HepG2 (cell line): ENCODE results near the gene LCN2. TPM values are rescaled to one million over a fixed set of nuclear protein-coding genes. Genes with fewer than 3 reads are reported as not detected.
A peak's percentile ranks its signal among the peaks of the same experiment; 100 is the strongest.
"Not testable (repeated sequence)": the region's sequence is repeated elsewhere in the genome, so short reads cannot be mapped to it uniquely, and the experiment has no call there.

Source experiments
- ATAC-seq: fragments of 200-7000 bp; cut with Tn5 transposase; 3 replicates; pipeline ENCODE4 v1.9.1; 2020; ENCODE audit warnings: mild to moderate bottlenecking, moderate library complexity
- BruUV-seq: library from RNA; stranded (reverse); fragments of 400-500 nt; replicated peaks from 2 replicates; lab custom pipeline; 2021; lab: Mats Ljungman, UMichigan
- CTCF ChIA-PET: fragments of 300-600 bp; formaldehyde crosslinking; extraction: SDS; loops from one replicate; lab custom pipeline; 2021; ENCODE audit warnings: low total read pairs, inconsistent platforms, low intra/inter-chr PET ratio; lab: Yijun Ruan, JAX
- POLR2A ChIA-PET: fragments of 350-600 bp; sonication (Branson Sonifier 250); formaldehyde crosslinking; loops from one replicate; lab custom pipeline; 2020; ENCODE audit warnings: antibody characterized with exemption, inconsistent platforms; lab: Yijun Ruan, JAX
- DNase-seq: peaks from one replicate; pipeline ENCODE4 v3.0.0-alpha.2; 2015; ENCODE audit warnings: low spot score
- FAIRE-seq: peaks from 3 replicates; lab custom pipeline; 2011; peaks lifted over from hg19 to GRCh38; lab: Jason Lieb, UNC
- H2AFZ ChIP-seq: one replicate; pipeline ENCODE4 v1.6.1; 2011; ENCODE audit warnings: low read length, inconsistent platforms
- H3K27ac ChIP-seq: fragments of 300-600 bp; 3 replicates; pipeline ENCODE4 v1.8.0; 2011; ENCODE audit warnings: mixed run types, mild to moderate bottlenecking, mixed read lengths, low read length, inconsistent platforms; ENCODE audit not compliant: insufficient read depth; ENCODE audit errors: extremely low read length
- H3K27me3 ChIP-seq, 2 experiments: fragments of 200-600 bp in 1 of 2; 2 replicates in 1 of 2; 3 replicates in 1 of 2; pipeline versions ENCODE4 v1.6.0 to v1.8.0; 2011; ENCODE audit warnings: low read length in 2 of 2, mild to moderate bottlenecking in 2 of 2, moderate library complexity in 2 of 2, inconsistent platforms in 1 of 2; ENCODE audit not compliant: insufficient read depth in 2 of 2, control insufficient read depth in 1 of 2
- H3K36me3 ChIP-seq, 2 experiments: fragments of 200-600 bp in 1 of 2; replicated peaks in 1 of 2; 2 replicates in 1 of 2; 3 replicates in 1 of 2; pipeline versions ENCODE4 v1.5.1 to v1.8.0; 2011; ENCODE audit warnings: low read length in 2 of 2, inconsistent platforms in 1 of 2; ENCODE audit not compliant: insufficient read depth in 2 of 2, control insufficient read depth in 1 of 2
- H3K4me1 ChIP-seq: 2 replicates; pipeline ENCODE4 v1.5.1; 2012; ENCODE audit warnings: low read length, inconsistent platforms; ENCODE audit not compliant: insufficient read depth
- H3K4me2 ChIP-seq: 2 replicates; pipeline ENCODE4 v1.6.0; 2011; ENCODE audit warnings: low read depth, low read length, inconsistent platforms
- H3K4me3 ChIP-seq, 3 experiments: fragments of 200-600 bp in 1 of 3; sonication (generic), shearing (Covaris generic) in 1 of 3; replicated peaks in 1 of 3; 2 replicates each; pipeline ENCODE4 v1.5.1; 2011 to 2016; ENCODE audit warnings: low read length in 3 of 3, inconsistent platforms in 2 of 3, low read depth in 2 of 3, mild to moderate bottlenecking in 2 of 3, control low read depth in 1 of 3, mixed read lengths in 1 of 3; ENCODE audit not compliant: insufficient read depth in 1 of 3
- H3K79me2 ChIP-seq: one replicate; pipeline ENCODE4 v1.6.1; 2011; ENCODE audit warnings: low read length, inconsistent platforms; ENCODE audit not compliant: insufficient read depth
- H3K9ac ChIP-seq: 2 replicates; pipeline ENCODE4 v1.6.0; 2011; ENCODE audit warnings: mild to moderate bottlenecking, low read depth, low read length, inconsistent platforms; ENCODE audit not compliant: insufficient read depth
- H3K9me3 ChIP-seq: 2 replicates; pipeline ENCODE4 v1.5.1; 2012; ENCODE audit warnings: mild to moderate bottlenecking, low read length
- H4K20me1 ChIP-seq: 2 replicates; pipeline ENCODE4 v1.6.0; 2011; ENCODE audit warnings: inconsistent platforms, mild to moderate bottlenecking, low read length, moderate library complexity; ENCODE audit not compliant: insufficient read depth
- CTCF ChIP-seq: sonication (generic); formaldehyde crosslinking; IDR thresholded peaks from 2 replicates; pipeline ENCODE4 v1.5.0; 2020; ENCODE audit warnings: mild to moderate bottlenecking, missing genetic modification reagents, moderate library complexity
- GABPA ChIP-seq, 2 experiments: IDR thresholded peaks; 2 replicates each; pipeline ENCODE4 v1.6.1; 2011 to 2016; ENCODE audit warnings: low read depth in 2 of 2, low read length in 1 of 2, missing biosample characterization in 1 of 2, missing genetic modification characterization in 1 of 2
- HDAC1 ChIP-seq: sonication (generic); formaldehyde crosslinking; IDR thresholded peaks from 2 replicates; pipeline ENCODE4 v1.5.1; 2020; ENCODE audit warnings: mild to moderate bottlenecking, missing genetic modification reagents
- HNRNPH1 ChIP-seq: fragments of 200-400 bp; formaldehyde crosslinking; optimal IDR thresholded peaks from 2 replicates; pipeline ENCODE3; 2017; ENCODE audit warnings: mild to moderate bottlenecking, low read depth, low read length
- SRSF1 ChIP-seq: fragments of 200-400 bp; formaldehyde crosslinking; optimal IDR thresholded peaks from 2 replicates; pipeline ENCODE3; 2017; ENCODE audit warnings: mild to moderate bottlenecking, low read depth, low read length, moderate library complexity
- THAP8 ChIP-seq: sonication (generic); formaldehyde crosslinking; IDR thresholded peaks from 2 replicates; pipeline ENCODE4 v1.5.1; 2020; ENCODE audit warnings: missing genetic modification reagents, mild to moderate bottlenecking, borderline replicate concordance
- ZMYM3 ChIP-seq: sonication (generic); formaldehyde crosslinking; IDR thresholded peaks from 2 replicates; pipeline ENCODE4 v1.5.1; 2020; ENCODE audit warnings: mild to moderate bottlenecking, missing genetic modification reagents
- ZNF607 ChIP-seq: sonication (generic); formaldehyde crosslinking; IDR thresholded peaks from 2 replicates; pipeline ENCODE4 v1.5.1; 2020; ENCODE audit warnings: missing genetic modification reagents, mild to moderate bottlenecking, borderline replicate concordance
- WGBS: methylation state at CpG from one replicate; pipeline ENCODE4 v1.1.6; 2017; ENCODE audit warnings: low lambda C conversion rate; 5-methylcytosine and 5-hydroxymethylcytosine counted together
- in situ Hi-C: cut with HindIII; loops from 2 replicates; pipeline ENCODE4 v1.10.0; 2017; ENCODE audit warnings: low pct_unique_long_range_greater_than_20kb; ENCODE audit not compliant: extremely low pct_ligation_motif_present
- intact Hi-C: fragments of 100-400 bp; cut with micrococcal nuclease; formaldehyde crosslinking; loops from one replicate; pipeline ENCODE4 v1.10.0; 2022; ENCODE audit not compliant: unreplicated experiment
- polyA plus RNA-seq, 8 experiments: library from polyadenylated mRNA; depleted of rRNA in 3 of 8; stranded (reverse) in 7 of 8; unstranded in 1 of 8; fragments of >200 nt; fragmentation: Illumina TruSeq in 4 of 8; extraction: Trizol in 4 of 8; gene quantifications; 2 replicates each; pipeline versions ENCODE4 v1.2.1 to v1.2.3, GENCODE V29; 2011 to 2016; ENCODE audit warnings: low read depth in 4 of 8, missing spikeins in 1 of 8, mixed read lengths in 1 of 8; ENCODE audit not compliant: insufficient read depth in 1 of 8
- total RNA-seq, 5 experiments: library from RNA; depleted of rRNA; stranded (reverse); fragments of >200 nt; fragmentation: Illumina TruSeq; extraction: Trizol; gene quantifications; 2 replicates each; pipeline ENCODE4 v1.2.3, GENCODE V29; 2016; ENCODE audit warnings: low read depth in 1 of 5

LCN2 gene
- total and polyA plus RNA-seq, 2 of the 13 experiments (the other 11 are each of a cell fraction or from before 2014, with no cell fraction given): 0.38 to 1.4 TPM

- intact Hi-C loops: loop anchor here (10.0 kb wide), 1 partner anchor 167 kb away; no protein-coding TSS in a partner anchor
- CTCF ChIA-PET, H3K79me2 ChIP-seq, FAIRE-seq, POLR2A ChIA-PET, ATAC-seq, H3K9ac ChIP-seq, H3K4me3 ChIP-seq, H2AFZ ChIP-seq, H3K9me3 ChIP-seq, DNase-seq, H3K27ac ChIP-seq, H3K4me2 ChIP-seq, BruUV-seq, in situ Hi-C loops, H4K20me1 ChIP-seq, H3K27me3 ChIP-seq: not testable (repeated sequence)
- peaks cover 7 to 20% of the 10 kb centered on the region in 2 experiments for H3K36me3 ChIP-seq
- 88% methylated on average over 12 of the region's 12 CpGs for WGBS
- peaks cover 80% of the 10 kb centered on the region for H3K4me1 ChIP-seq
Observed at GRCh38 chr9:128111726-128112125, 37.5 kb upstream of the LCN2 start.

- ChIA-PET CTCF (no interaction called here), POLR2A (interaction anchor here (1.1 to 4.8 kb wide), 3 partner anchors 10 to 41 kb away, joined by 3 to 40 read pairs (median 3); no protein-coding TSS in a partner anchor)
- no peak overlapping the region for H2AFZ ChIP-seq
- H3K4me3 ChIP-seq: no peak overlapping the region
- no peak for FAIRE-seq
- no TSS peak for BruUV-seq
- H3K4me2 ChIP-seq: no peak overlapping the region
- intact Hi-C loops: loop anchor here (10.0 kb wide), 1 partner anchor 169 kb away; no protein-coding TSS in a partner anchor
- H4K20me1 ChIP-seq: no peaks in the 10 kb centered on the region
- no peaks in the 10 kb centered on the region for H3K9me3 ChIP-seq
- DNase-seq: no peak
- TF ChIP-seq CTCF (CRISPR knock-in tag) (0 out of 2 replicates have a peak, but pooled peaks have one; percentile 3), HDAC1 (CRISPR knock-in tag) (peak; percentile 32; the same call in 1 of the 2 replicates), GABPA (IDR thresholded peaks at IDR 0.05; ENCODE audit: low read depth, low read length) (no peak), GABPA (CRISPR knock-in tag; IDR thresholded peaks at IDR 0.05; ENCODE audit: low read depth) (no peak), ZMYM3 (CRISPR knock-in tag) (peak; percentile 23; the same call in 1 of the 2 replicates), ZNF607 (no peak), HNRNPH1 (no peak), THAP8 (CRISPR knock-in tag) (0 out of 2 replicates have a peak, but pooled peaks have one; percentile 57), SRSF1 (no peak)
- in situ Hi-C loops: no loop called here
- peaks cover 0 to under 1% of the 10 kb centered on the region in 2 experiments; a peak in 2 of 5 replicates for H3K36me3 ChIP-seq
- WGBS: 94% methylated on average over 11 of the region's 12 CpGs
- no peaks in the 10 kb centered on the region for H3K79me2 ChIP-seq
- no peaks in the 10 kb centered on the region for H3K27me3 ChIP-seq
- 0 out of 2 replicates have a peak overlapping the region, but pooled peaks have one; percentile 27 for H3K9ac ChIP-seq
- ATAC-seq: no peak
- H3K4me1 ChIP-seq: peaks cover 81% of the 10 kb centered on the region
- peak overlapping the region; percentile 88 for H3K27ac ChIP-seq
Observed at GRCh38 chr9:128113526-128114325, 35.5 kb upstream of the LCN2 start.
